ENCODE measurements around the gene RRP8. TPM values are rescaled to one million over a fixed set of nuclear protein-coding genes. Genes with fewer than 3 reads are reported as not detected.

Gene RRP8
- total RNA-seq, 3 donors from 2014 or later: 37.8 to 48.2 (median 41.4) TPM

- no peaks in the 10 kb centered on the region for H3K27me3 Mint-ChIP-seq (ENCODE audit: low read depth)
- ATAC-seq (peak in 1 of 2 donors; percentile 5), DNase-seq (no peak)
- peaks cover 5% of the 10 kb centered on the region for H3K36me3 Mint-ChIP-seq (ENCODE audit: insufficient read depth)
- H3K4me1 Mint-ChIP-seq (ENCODE audit: low read depth): peaks cover 21% of the 10 kb centered on the region
- no peaks in the 10 kb centered on the region for H3K9me3 Mint-ChIP-seq
- no peak overlapping the region for H3K4me3 Mint-ChIP-seq
Measured at GRCh38 chr11:6626971-6627761, 23.8 kb upstream of the RRP8 start.

GRCh38 chr11:6625832-6626420 is 22.5 kb upstream of the RRP8 start:
- DNase-seq: no peak
- H3K4me3 Mint-ChIP-seq: no peak overlapping the region
- H3K4me1 Mint-ChIP-seq (ENCODE audit: low read depth): peaks cover 21% of the 10 kb centered on the region

GRCh38 chr11:6625156-6625831 is 21.9 kb upstream of the RRP8 start:
- H3K27me3 Mint-ChIP-seq (ENCODE audit: low read depth): no peaks in the 10 kb centered on the region
- peaks cover 21% of the 10 kb centered on the region for H3K4me1 Mint-ChIP-seq (ENCODE audit: low read depth)
- ATAC-seq (no peak), DNase-seq (no peak)
- peaks cover 4% of the 10 kb centered on the region for H3K36me3 Mint-ChIP-seq (ENCODE audit: insufficient read depth)
- H3K9me3 Mint-ChIP-seq: no peaks in the 10 kb centered on the region
- no peak overlapping the region for H3K4me3 Mint-ChIP-seq

More at GRCh38 chr11:6625832-6626420, 22.5 kb upstream of the RRP8 start:
- no peak for ATAC-seq
- Mint-ChIP-seq H3K9me3 (no peaks in the 10 kb centered on the region), H3K36me3 (ENCODE audit: insufficient read depth) (peaks cover 4% of the 10 kb centered on the region), H3K27me3 (ENCODE audit: low read depth) (no peaks in the 10 kb centered on the region)

- H3K4me3 Mint-ChIP-seq: no peak overlapping the region
- ATAC-seq: no peak
- H3K36me3 Mint-ChIP-seq (ENCODE audit: insufficient read depth): peaks cover 4% of the 10 kb centered on the region
- peaks cover 21% of the 10 kb centered on the region for H3K4me1 Mint-ChIP-seq (ENCODE audit: low read depth)
- no peak for DNase-seq
- H3K9me3 Mint-ChIP-seq: no peaks in the 10 kb centered on the region
- no peaks in the 10 kb centered on the region for H3K27me3 Mint-ChIP-seq (ENCODE audit: low read depth)
Measured at GRCh38 chr11:6623391-6624363, 20.3 kb upstream of the RRP8 start.

- no peak for DNase-seq
- H3K36me3 Mint-ChIP-seq (ENCODE audit: insufficient read depth): peaks cover 4% of the 10 kb centered on the region
- no peak for ATAC-seq
- H3K27me3 Mint-ChIP-seq (ENCODE audit: low read depth): no peaks in the 10 kb centered on the region
- peaks cover 12% of the 10 kb centered on the region for H3K4me1 Mint-ChIP-seq (ENCODE audit: low read depth)
- H3K4me3 Mint-ChIP-seq: no peak overlapping the region
- H3K9me3 Mint-ChIP-seq: no peaks in the 10 kb centered on the region
Measured at GRCh38 chr11:6622261-6623171, 19.1 kb upstream of the RRP8 start.

- H3K4me3 Mint-ChIP-seq: no peak overlapping the region
- peaks cover 4% of the 10 kb centered on the region for H3K4me1 Mint-ChIP-seq (ENCODE audit: low read depth)
- H3K9me3 Mint-ChIP-seq: no peaks in the 10 kb centered on the region
- ATAC-seq (no peak), DNase-seq (no peak)
- H3K27me3 Mint-ChIP-seq (ENCODE audit: low read depth): no peaks in the 10 kb centered on the region
- peaks cover 4% of the 10 kb centered on the region for H3K36me3 Mint-ChIP-seq (ENCODE audit: insufficient read depth)
Measured at GRCh38 chr11:6621711-6622211, 18.3 kb upstream of the RRP8 start.

GRCh38 chr11:6620636-6621035 is 17.2 kb upstream of the RRP8 start:
- ATAC-seq (no peak), DNase-seq (no peak)
- no peak overlapping the region for H3K4me3 Mint-ChIP-seq
- no peaks in the 10 kb centered on the region for H3K27me3 Mint-ChIP-seq (ENCODE audit: low read depth)
- peaks cover 8% of the 10 kb centered on the region for H3K4me1 Mint-ChIP-seq (ENCODE audit: low read depth)
- no peaks in the 10 kb centered on the region for H3K9me3 Mint-ChIP-seq
- peaks cover 8% of the 10 kb centered on the region for H3K36me3 Mint-ChIP-seq (ENCODE audit: insufficient read depth)

GRCh38 chr11:6619004-6619745 is 15.8 kb upstream of the RRP8 start, which contains the start of gene TPP1:
TPP1 (minus strand) TSS chr11:6619422; CDS start chr11:6619400, 22 bp downstream.
- Mint-ChIP-seq H3K9me3 (no peaks in the 10 kb centered on the region), H3K36me3 (ENCODE audit: insufficient read depth) (peaks cover 13% of the 10 kb centered on the region), H3K4me3 (no peak within 1 kb of the TSS), H3K4me1 (ENCODE audit: low read depth) (peaks cover 9% of the 10 kb centered on the region), H3K27me3 (ENCODE audit: low read depth) (no peaks in the 10 kb centered on the region)
- ATAC-seq (peak; percentile 96), DNase-seq (peak; percentile 87)

GRCh38 chr11:6618117-6619003 is 14.9 kb upstream of the RRP8 start:
- no peaks in the 10 kb centered on the region for H3K27me3 Mint-ChIP-seq (ENCODE audit: low read depth)
- H3K36me3 Mint-ChIP-seq (ENCODE audit: insufficient read depth): peaks cover 13% of the 10 kb centered on the region
- ATAC-seq (peak; percentile 41 to 59), DNase-seq (peak; percentile 65)
- H3K4me3 Mint-ChIP-seq: no peak overlapping the region
- H3K4me1 Mint-ChIP-seq (ENCODE audit: low read depth): peaks cover 9% of the 10 kb centered on the region
- no peaks in the 10 kb centered on the region for H3K9me3 Mint-ChIP-seq

- Mint-ChIP-seq H3K4me3 (no peak overlapping the region), H3K36me3 (ENCODE audit: insufficient read depth) (peaks cover 13% of the 10 kb centered on the region), H3K4me1 (ENCODE audit: low read depth) (peaks cover 9% of the 10 kb centered on the region), H3K9me3 (no peaks in the 10 kb centered on the region), H3K27me3 (ENCODE audit: low read depth) (no peaks in the 10 kb centered on the region)
- DNase-seq (no peak), ATAC-seq (no peak)
Measured at GRCh38 chr11:6617315-6617781, 13.9 kb upstream of the RRP8 start.

- ATAC-seq: no peak
Measured at GRCh38 chr11:6616596-6617250, 13.3 kb upstream of the RRP8 start.

More at GRCh38 chr11:6616596-6617250, 13.3 kb upstream of the RRP8 start:
- DNase-seq: no peak
- H3K27me3 Mint-ChIP-seq (ENCODE audit: low read depth): no peaks in the 10 kb centered on the region
- H3K4me3 Mint-ChIP-seq: peak overlapping the region; percentile 24
- H3K36me3 Mint-ChIP-seq (ENCODE audit: insufficient read depth): peaks cover 13% of the 10 kb centered on the region
- peaks cover 9% of the 10 kb centered on the region for H3K4me1 Mint-ChIP-seq (ENCODE audit: low read depth)
- H3K9me3 Mint-ChIP-seq: no peaks in the 10 kb centered on the region

All from activated T-cell treated with anti-CD3 and anti-CD28 coated beads, Interleukin-2, amount 50 U/mL, for 4 hours (primary cell).